ENCODE measurements around the gene SNRNP35. TPM values are rescaled to one million over a fixed set of nuclear protein-coding genes. Genes with fewer than 3 reads are reported as not detected.
A peak's percentile ranks its signal among the peaks of the same experiment; 100 is the strongest.

Gene SNRNP35
- total and polyA plus RNA-seq, 3 donors from 2014 or later, result 16.5 to 32.0 (median 31.7) TPM

DNA sequence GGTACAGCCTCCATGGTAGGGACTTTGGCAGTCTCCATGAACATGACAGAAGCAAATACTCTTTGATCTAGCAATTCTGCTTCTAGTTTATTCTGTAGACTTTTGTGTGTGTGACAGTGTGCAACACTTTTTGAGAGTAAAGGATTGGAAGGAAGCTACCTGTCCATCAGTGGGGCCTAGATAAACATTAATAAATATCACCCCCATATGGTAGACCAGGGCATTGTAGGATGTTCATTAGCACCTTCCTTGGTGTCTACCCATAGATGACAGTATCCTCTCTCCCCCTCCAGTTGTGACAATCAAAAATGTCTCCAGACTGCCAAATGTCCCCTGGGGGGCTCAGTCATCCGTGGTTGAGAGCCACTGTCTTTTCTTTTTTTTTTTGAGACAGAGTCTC is 10.8 kb downstream of the SNRNP35 start:
- no peak overlapping the region for H3K27ac ChIP-seq
- no peaks in the 10 kb centered on the region for H3K36me3 ChIP-seq (ENCODE audit: low read depth, missing control alignments)

DNA sequence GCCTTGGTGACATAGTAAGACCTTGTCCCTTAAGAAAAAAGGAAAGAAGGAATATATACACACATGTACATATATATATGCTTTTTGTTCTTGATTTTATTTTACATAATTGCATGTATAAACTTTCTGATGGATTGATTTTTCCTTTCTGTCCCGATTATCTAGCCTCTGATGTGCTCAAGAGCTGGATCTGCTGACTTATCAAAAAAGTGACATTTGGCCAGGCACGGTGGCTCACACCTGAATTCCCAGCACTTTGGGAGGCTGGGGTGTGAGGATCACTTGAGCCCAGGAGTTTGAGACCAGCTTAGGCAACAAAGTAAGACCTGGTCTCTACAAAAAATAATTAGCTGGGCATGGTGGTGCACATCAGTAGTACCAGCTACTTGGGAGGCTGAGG is 12.0 kb downstream of the SNRNP35 start:
- Histone ChIP-seq H3K9me3 (no peaks in the 10 kb centered on the region), H3K36me3 (ENCODE audit: low read depth, missing control alignments) (no peaks in the 10 kb centered on the region), H3K27me3 (no peaks in the 10 kb centered on the region), H3K4me1 (peaks cover 9% of the 10 kb centered on the region), H3K27ac (no peak overlapping the region), H3K4me3 (no peak overlapping the region)
- WGBS, 2 donors, result 88 to 96% methylated on average over 2 of the region's 2 CpGs
- TF ChIP-seq, protein P1, sequence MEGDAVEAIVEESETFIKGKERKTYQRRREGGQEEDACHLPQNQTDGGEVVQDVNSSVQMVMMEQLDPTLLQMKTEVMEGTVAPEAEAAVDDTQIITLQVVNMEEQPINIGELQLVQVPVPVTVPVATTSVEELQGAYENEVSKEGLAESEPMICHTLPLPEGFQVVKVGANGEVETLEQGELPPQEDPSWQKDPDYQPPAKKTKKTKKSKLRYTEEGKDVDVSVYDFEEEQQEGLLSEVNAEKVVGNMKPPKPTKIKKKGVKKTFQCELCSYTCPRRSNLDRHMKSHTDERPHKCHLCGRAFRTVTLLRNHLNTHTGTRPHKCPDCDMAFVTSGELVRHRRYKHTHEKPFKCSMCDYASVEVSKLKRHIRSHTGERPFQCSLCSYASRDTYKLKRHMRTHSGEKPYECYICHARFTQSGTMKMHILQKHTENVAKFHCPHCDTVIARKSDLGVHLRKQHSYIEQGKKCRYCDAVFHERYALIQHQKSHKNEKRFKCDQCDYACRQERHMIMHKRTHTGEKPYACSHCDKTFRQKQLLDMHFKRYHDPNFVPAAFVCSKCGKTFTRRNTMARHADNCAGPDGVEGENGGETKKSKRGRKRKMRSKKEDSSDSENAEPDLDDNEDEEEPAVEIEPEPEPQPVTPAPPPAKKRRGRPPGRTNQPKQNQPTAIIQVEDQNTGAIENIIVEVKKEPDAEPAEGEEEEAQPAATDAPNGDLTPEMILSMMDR (IDR thresholded peaks at IDR 0.05), result no peak
- no peak for TF ChIP-seq POLR2A (IDR thresholded peaks at IDR 0.05)
- no peak for DNase-seq
- intact Hi-C loops (cut with DNase I; ENCODE audit: low total_unique reads), result no loop called here

More for the DNA sequence above, 10.8 kb downstream of the SNRNP35 start:
- H3K27me3 ChIP-seq, result no peaks in the 10 kb centered on the region
- DNase-seq, result no peak
- TF ChIP-seq, protein P1 (IDR thresholded peaks at IDR 0.05), result no peak
- no peak for TF ChIP-seq POLR2A (IDR thresholded peaks at IDR 0.05)
- intact Hi-C loops (cut with DNase I; ENCODE audit: low total_unique reads), result no loop called here
- H3K9me3 ChIP-seq, result no peaks in the 10 kb centered on the region
- WGBS, 2 donors, result 57 to 62% methylated on average over 1 of the region's 1 CpG
- no peak overlapping the region for H3K4me3 ChIP-seq
- H3K4me1 ChIP-seq, result peaks cover 9% of the 10 kb centered on the region

DNA sequence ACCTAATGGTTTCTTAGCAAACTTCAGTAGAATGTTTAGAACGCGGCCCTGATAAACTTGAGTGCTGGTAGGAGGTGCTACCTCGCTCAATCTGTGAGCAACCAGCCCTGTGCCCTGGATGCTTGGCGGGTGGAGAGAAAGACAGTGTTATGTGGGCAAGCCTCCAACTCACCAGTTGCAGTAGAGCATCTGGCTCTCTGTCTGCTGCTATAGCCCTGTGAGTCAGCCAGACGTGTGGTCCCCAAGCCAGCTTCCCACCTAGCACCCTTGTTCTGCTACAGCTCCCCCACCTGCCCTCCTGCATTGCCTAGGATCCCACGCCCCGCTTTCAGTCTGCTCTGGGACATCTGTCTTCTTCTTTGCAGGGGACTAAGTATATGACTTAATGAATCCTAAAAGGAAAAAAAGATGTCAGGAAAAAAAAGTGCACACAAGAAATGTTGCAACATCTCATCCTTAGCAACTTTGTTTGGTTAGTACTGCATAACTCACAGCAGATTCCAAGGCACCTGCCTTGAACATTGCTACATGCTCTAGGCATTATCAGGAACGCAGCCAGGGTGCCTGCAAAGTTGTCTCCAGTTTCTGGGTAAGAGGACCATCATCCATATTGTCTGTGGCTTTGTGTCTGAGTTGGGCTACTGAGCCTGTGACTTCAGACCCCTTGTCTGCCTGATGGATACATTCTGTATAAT is 13.6 kb downstream of the SNRNP35 start:
- Histone ChIP-seq H3K9me3 (no peaks in the 10 kb centered on the region), H3K27ac (no peak overlapping the region), H3K36me3 (ENCODE audit: low read depth, missing control alignments) (no peaks in the 10 kb centered on the region), H3K4me3 (no peak overlapping the region), H3K4me1 (peaks cover 9% of the 10 kb centered on the region), H3K27me3 (no peaks in the 10 kb centered on the region)
- intact Hi-C loops (cut with DNase I; ENCODE audit: low total_unique reads), result no loop called here
- no peak for TF ChIP-seq POLR2A (IDR thresholded peaks at IDR 0.05)
- TF ChIP-seq, protein P1 (IDR thresholded peaks at IDR 0.05), result no peak
- 45 to 69% methylated on average over 8 of the region's 8 CpGs for WGBS, 2 donors
- peak; percentile 67 for DNase-seq

DNA sequence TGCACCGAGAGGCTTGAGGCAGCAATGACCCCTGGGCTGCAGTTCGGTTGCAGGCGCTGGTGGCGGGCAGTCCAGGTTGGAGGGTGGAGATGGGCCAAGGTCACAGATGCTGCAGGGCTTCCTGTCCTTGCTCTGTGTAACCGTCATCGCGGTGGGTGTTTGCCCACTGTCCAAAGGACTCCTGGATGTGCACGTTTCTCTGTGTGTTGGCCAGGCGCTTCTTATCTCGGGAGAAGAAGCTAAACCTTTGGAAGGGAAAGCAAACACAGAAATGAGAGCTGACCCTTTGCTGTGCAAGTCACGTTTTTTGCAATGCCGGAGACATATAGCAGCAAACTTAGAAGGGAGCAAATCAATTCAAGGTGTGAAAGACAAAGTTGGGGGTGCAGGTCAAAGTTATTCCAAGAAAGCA is 14.5 kb downstream of the SNRNP35 start:
- WGBS, 2 donors, result 46 to 75% methylated on average over 12 of the region's 12 CpGs
- intact Hi-C loops (cut with DNase I; ENCODE audit: low total_unique reads), result no loop called here
- no peaks in the 10 kb centered on the region for H3K36me3 ChIP-seq (ENCODE audit: low read depth, missing control alignments)
- no peak for DNase-seq
- no peaks in the 10 kb centered on the region for H3K9me3 ChIP-seq
- no peak overlapping the region for H3K4me3 ChIP-seq
- no peaks in the 10 kb centered on the region for H3K27me3 ChIP-seq
- peaks cover 4% of the 10 kb centered on the region for H3K4me1 ChIP-seq
- TF ChIP-seq, protein P1 (IDR thresholded peaks at IDR 0.05), result no peak
- TF ChIP-seq POLR2A (IDR thresholded peaks at IDR 0.05), result no peak
- H3K27ac ChIP-seq, result peak overlapping the region in 1 of 2 donors; percentile 2

Data from testis (tissue), 3 donors.